ENCODE measurements around the gene MAMSTR. TPM values are rescaled to one million over a fixed set of nuclear protein-coding genes. Genes with fewer than 3 reads are reported as not detected.

Gene MAMSTR
- total RNA-seq, 4 donors from 2014 or later, result 0.57 to 1.6 (median 1.5) TPM

- Histone ChIP-seq H3K27ac (no peak overlapping the region), H3K4me1 (peaks cover 19% of the 10 kb centered on the region), H3K9me3 (no peaks in the 10 kb centered on the region), H3K36me3 (peaks cover 9% of the 10 kb centered on the region), H3K4me3 (no peak overlapping the region), H3K27me3 (no peaks in the 10 kb centered on the region)
- no peak for DNase-seq (ENCODE audit: low spot score in 2 of 2)
- WGBS, result 72% methylated on average over 4 of the region's 4 CpGs
- TF ChIP-seq CTCF (IDR thresholded peaks at IDR 0.05), result no peak
Measured at GRCh38 chr19:48749571-48750198, 30.2 kb upstream of the MAMSTR start.

DNA sequence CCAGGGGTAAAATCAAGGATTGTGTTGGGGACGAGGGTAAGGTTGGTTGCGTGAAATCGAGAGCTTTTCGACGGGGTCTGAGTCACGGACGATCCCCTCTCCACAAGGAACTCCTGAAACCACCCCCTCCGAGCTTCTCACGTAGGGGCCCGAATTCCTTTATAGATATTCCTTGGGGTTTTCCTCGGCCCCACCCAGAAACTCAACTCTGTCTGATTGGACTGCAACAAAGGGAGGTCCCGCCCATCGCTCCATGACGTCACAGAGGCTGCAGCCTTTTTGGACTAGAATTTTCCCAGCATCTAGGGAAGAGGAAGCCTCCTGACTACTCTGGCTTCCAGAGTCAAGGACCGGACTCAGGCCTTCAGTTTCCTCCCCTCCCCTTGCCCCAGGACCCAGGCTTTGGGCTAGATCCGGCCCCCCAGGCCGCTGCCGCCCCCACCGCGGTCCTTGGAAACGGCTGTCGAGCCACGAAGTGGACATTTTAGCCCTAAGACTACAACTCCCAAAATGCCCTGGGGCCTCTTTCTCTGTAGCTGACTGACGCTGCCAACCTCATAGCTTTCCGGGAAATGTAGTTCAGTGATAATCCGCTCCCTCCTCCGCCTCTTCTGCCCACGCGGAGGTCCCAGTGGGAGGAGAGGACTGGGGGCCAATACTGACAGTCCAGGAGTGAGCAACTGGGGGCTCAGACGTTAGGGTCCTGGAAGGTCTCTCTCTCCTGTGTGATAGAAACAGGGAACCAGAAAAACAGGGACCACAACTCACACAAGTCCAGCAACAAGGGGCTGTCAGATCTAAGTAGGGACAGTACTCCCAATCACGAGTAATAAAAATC lies 27.4 kb upstream of the MAMSTR start, which contains the start of gene IZUMO1:
IZUMO1 (minus strand) TSS at position 172 of the 838 bp plus-strand sequence. CDS start 1,050 bp downstream, outside the sequence.
- 30% methylated on average over 27 of the region's 31 CpGs for WGBS
- no peaks in the 10 kb centered on the region for H3K9me3 ChIP-seq
- peaks cover 9% of the 10 kb centered on the region for H3K36me3 ChIP-seq
- peaks cover 4% of the 10 kb centered on the region for H3K4me1 ChIP-seq
- H3K4me3 ChIP-seq, result peak within 1 kb of the TSS; percentile 34
- no peak for TF ChIP-seq EP300 (IDR thresholded peaks at IDR 0.05)
- TF ChIP-seq POLR2AphosphoS5 (IDR thresholded peaks at IDR 0.05), result no peak
- TF ChIP-seq CTCF (IDR thresholded peaks at IDR 0.05), result no peak
- no peak for TF ChIP-seq POLR2A (IDR thresholded peaks at IDR 0.05)
- no peaks in the 10 kb centered on the region for H3K27me3 ChIP-seq
- DNase-seq (ENCODE audit: low spot score in 2 of 2), result peak in 1 of 2 donors; percentile 83
- H3K27ac ChIP-seq, result peak within 1 kb of the TSS; percentile 52

GRCh38 chr19:48746110-48746509 lies 26.6 kb upstream of the MAMSTR start:
- no peak overlapping the region for H3K4me3 ChIP-seq
- DNase-seq (ENCODE audit: low spot score in 2 of 2), result no peak
- H3K36me3 ChIP-seq, result peaks cover 9% of the 10 kb centered on the region
- peaks cover 7% of the 10 kb centered on the region for H3K4me1 ChIP-seq
- no peak for TF ChIP-seq POLR2AphosphoS5 (IDR thresholded peaks at IDR 0.05)
- TF ChIP-seq EP300 (IDR thresholded peaks at IDR 0.05), result no peak
- no peak for TF ChIP-seq CTCF (IDR thresholded peaks at IDR 0.05)
- no peak for TF ChIP-seq POLR2A (IDR thresholded peaks at IDR 0.05)
- WGBS, result 84% methylated on average over 8 of the region's 8 CpGs
- H3K27ac ChIP-seq, result no peak overlapping the region
- no peaks in the 10 kb centered on the region for H3K27me3 ChIP-seq
- H3K9me3 ChIP-seq, result no peaks in the 10 kb centered on the region

DNA sequence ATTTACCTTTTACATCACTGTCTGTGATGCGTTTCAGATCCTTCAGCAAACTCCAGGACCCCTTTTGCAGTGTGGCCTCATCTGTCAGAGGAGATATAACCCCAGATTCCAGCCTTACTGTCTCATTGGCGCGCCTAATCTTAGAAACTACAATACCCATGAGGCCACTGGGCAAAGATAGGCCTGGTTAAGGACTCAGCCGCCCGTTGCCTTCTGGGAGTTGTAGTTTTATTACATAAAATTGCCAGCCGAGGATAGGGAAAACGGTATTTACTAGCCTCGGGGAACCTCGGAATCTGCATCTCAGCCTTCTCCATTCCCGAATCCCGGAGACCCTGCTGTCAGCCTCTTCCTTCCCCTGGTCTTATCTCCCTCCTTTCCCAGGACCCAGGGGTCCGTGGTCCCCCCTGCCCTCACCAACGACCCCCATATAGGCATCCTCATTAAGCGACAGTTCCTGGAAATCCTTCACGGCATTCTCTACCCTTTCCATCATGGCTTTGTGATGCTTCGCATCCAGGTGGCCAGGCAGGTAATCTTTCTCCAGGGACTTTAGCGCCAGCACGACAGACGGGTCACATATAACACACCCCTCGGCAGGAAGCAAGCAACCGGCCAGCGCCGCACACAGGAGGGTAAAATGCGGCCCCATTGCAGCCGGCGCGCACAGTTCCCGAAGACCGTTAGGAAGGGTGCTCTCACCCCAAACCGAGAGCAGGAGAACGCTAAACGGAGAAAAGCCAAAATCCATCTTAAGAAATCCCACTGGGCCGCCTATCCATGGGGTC lies 25.9 kb upstream of the MAMSTR start:
- Histone ChIP-seq H3K27ac (no peak overlapping the region), H3K27me3 (no peaks in the 10 kb centered on the region), H3K36me3 (peaks cover 8% of the 10 kb centered on the region), H3K4me3 (no peak overlapping the region), H3K9me3 (no peaks in the 10 kb centered on the region), H3K4me1 (peaks cover 13% of the 10 kb centered on the region)
- DNase-seq (ENCODE audit: low spot score in 2 of 2), result no peak
- TF ChIP-seq POLR2A (IDR thresholded peaks at IDR 0.05), result no peak
- no peak for TF ChIP-seq POLR2AphosphoS5 (IDR thresholded peaks at IDR 0.05)
- no peak for TF ChIP-seq EP300 (IDR thresholded peaks at IDR 0.05)
- TF ChIP-seq CTCF (IDR thresholded peaks at IDR 0.05), result no peak
- WGBS, result 32% methylated on average over 33 of the region's 33 CpGs
